Epithelial cell of proximal tubule (primary cell): Measurements from ENCODE around the gene MAP2K7. TPM values are rescaled to one million over a fixed set of nuclear protein-coding genes. Genes with fewer than 3 reads are reported as not detected.
"Not testable (repeated sequence)": the region's sequence is repeated elsewhere in the genome, so short reads cannot be mapped to it uniquely, and the experiment has no call there.

ENCODE experiments used
- DNase-seq: peaks from one replicate; pipeline ENCODE4 v3.0.0-alpha.2; 2011; ENCODE audit warnings: low read depth
- H3K4me3 ChIP-seq: 2 replicates; pipeline ENCODE4 v1.5.1; 2011; ENCODE audit warnings: low read depth, mild to moderate bottlenecking, low read length
- total RNA-seq: library from RNA; depleted of rRNA; stranded (reverse); fragments of >200 nt; gene quantifications from 2 replicates; pipeline ENCODE4 v1.2.3, GENCODE V29; 2015
- TF ChIP-seq, protein P1 (sequence below): conservative IDR thresholded peaks from 2 replicates; pipeline ENCODE4 v1.5.1; 2012; ENCODE audit warnings: low read depth, mild to moderate bottlenecking, low read length

MAP2K7 gene
- total RNA-seq, 1 donor from 2014 or later: 7.6 TPM

DNA sequence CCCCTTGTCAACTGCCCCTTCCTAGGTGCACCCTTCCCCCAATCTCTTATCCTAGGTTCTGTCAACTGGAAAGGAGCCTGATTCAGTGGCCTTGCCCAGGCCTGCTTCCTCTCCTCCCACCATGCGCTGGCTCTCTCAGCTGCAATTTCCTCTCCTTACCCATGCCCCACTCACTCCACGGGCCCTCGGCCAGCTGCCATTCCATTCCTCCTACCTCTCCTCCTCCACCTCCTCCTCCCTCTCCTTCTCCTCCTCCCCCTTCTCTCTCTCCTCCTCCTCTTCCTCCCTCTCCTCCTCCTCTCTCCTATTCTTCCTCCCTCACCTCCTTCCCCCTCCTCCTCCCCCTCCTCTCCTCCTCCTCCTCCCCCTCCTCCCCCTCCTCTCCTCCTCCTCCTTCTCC, 49.4 kb downstream of the MAP2K7 start:
- no peak overlapping the region for H3K4me3 ChIP-seq
- no peak for DNase-seq
- TF ChIP-seq, protein P1, sequence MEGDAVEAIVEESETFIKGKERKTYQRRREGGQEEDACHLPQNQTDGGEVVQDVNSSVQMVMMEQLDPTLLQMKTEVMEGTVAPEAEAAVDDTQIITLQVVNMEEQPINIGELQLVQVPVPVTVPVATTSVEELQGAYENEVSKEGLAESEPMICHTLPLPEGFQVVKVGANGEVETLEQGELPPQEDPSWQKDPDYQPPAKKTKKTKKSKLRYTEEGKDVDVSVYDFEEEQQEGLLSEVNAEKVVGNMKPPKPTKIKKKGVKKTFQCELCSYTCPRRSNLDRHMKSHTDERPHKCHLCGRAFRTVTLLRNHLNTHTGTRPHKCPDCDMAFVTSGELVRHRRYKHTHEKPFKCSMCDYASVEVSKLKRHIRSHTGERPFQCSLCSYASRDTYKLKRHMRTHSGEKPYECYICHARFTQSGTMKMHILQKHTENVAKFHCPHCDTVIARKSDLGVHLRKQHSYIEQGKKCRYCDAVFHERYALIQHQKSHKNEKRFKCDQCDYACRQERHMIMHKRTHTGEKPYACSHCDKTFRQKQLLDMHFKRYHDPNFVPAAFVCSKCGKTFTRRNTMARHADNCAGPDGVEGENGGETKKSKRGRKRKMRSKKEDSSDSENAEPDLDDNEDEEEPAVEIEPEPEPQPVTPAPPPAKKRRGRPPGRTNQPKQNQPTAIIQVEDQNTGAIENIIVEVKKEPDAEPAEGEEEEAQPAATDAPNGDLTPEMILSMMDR: no peak

DNA sequence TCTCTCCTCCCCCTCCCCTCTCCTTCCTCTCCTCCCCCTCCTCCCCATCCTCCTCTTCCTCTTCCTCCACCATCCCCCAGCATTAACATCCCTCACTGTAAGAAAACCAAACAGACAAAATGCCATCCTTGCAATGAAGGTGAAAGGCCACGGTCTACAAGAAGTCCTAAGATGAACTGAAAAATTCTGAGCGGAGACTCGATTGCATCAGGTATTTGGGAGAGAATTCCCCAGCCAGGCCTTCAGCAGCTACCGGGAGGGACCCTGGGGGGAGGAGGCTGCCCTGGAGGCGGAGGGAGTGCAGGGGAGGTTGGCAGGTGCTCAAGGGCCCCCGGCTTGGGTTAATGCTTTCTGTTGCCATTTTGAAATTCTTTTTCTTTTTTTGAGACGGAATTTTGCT, 49.9 kb downstream of the MAP2K7 start:
- TF ChIP-seq, protein P1: no peak
- no peak overlapping the region for H3K4me3 ChIP-seq
- DNase-seq: no peak

DNA sequence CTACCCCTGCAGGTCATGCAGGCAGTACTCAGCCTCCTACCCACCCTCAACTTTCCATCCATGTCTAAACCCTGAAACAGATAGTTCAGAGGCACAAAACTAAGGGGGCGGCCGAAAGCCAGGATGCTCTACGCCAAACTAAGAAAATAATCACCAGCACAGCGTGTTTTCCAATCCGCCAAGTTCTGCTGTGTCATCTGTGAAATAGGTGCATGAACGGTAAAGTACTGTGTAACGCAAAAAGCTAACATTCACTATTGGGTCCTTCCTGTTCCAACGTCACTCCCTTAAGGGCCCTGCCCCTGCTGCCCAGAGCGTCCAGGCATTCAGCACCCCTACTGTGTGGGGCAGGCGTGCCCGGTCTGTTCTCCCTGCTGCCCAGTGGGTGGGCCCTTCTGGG, 52.0 kb downstream of the MAP2K7 start:
- DNase-seq: no peak
- H3K4me3 ChIP-seq: no peak overlapping the region
- TF ChIP-seq, protein P1: no peak

DNA sequence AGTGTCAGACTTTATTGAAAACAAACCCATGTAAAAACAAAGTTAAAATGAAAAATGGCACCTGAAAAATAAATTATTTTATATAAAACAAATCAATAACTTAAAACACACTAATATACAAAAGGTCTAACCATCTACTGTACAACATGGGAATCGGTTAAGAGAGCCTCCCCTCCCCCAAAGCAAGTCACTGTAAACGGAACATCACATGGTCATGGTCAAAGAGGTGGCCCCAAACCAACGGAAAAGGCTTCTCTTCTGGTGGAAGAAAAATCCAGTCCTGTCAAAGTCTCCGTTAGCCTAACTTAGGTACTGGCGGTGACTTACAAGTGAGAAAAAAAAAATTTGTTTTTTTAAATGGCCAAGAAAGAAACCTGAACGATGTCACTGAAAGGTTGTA, 55.5 kb downstream of the MAP2K7 start:
- DNase-seq: no peak
- TF ChIP-seq, protein P1: no peak
- no peak overlapping the region for H3K4me3 ChIP-seq

DNA sequence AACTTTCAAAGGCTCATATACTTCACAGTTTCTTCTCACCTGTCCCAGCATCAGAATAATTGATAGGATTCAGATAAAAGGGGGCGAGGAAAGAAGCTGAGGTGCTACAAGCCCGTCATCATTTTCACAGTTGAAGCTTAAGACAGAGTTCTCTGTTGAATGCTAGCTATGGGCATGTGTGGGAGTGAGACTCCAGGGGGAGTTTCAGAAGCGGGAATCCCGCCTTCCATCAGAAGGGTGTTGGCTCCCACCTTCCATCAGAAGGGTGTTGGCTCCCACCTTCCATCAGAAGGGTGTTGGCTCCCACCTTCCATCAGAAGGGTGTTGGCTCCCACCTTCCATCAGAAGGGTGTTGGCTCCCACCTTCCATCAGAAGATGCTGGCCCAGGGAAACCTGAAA, 57.4 kb downstream of the MAP2K7 start:
- not testable (repeated sequence) for H3K4me3 ChIP-seq, DNase-seq

DNA sequence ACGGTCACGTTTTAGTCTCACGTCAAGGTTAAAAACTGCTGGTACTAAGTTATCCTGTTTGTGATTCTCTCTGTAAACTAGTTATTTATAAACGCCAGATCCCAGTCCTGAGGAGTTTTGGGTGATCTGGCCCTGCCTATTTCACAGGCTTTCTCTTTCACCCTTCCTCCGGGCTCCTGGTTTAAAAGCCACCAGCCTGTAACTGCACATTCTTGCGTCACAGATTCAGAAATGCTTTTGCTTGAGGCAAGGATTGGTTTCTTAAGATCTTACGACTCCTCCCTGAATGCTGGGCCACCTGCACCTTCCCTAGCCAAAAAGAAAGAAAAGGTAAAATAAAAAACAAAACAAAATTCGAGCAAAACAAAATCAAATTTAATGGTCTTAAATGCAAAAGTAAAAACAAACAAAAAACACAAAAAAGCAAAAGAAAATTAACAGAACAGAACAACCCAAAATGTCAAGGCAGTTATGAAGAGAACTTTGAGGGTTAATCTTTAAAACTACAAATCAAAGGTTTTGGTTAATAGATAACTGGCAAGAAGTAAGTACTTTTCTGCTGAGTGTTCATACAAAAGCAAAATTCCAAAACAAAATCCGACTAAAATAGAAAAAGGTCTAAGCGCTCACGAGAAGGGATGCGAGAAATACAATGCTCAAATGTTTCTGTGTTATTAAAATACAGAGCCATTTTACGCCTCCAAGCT, 58.4 kb downstream of the MAP2K7 start:
- DNase-seq: peak; percentile 63
- TF ChIP-seq, protein P1: no peak
- peak overlapping the region; percentile 13 for H3K4me3 ChIP-seq

DNA sequence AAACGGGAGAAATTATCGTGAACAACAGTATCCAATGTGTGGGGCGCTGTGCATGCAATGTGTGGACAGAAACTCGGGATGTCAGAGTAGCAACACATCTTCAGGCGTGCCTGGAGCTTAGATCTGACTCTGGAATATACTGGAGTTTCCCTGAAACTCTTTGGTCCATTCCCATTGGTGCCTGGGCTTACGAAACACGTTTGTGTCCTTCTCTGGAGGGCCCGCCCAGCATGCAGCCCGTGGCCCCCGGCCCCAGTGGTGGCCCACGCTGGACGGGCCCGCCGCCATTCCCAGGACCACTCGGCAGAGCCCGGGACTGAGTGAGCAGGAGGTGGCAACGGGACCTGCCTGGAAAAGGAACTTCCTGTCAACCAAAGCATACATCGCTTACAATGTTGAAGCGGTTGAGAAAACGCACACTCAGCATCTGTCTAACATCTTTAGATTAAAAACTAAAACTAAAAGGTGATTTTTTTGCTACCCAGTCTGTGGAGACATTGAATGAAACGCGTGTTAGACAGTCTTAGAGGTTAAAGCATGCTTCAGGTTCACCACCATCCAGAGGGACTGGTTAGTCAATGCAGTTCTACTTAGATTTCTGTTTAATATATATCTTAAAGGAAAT, 59.1 kb downstream of the MAP2K7 start:
- TF ChIP-seq, protein P1: no peak
- no peak overlapping the region for H3K4me3 ChIP-seq
- no peak for DNase-seq
